GM23338 (cell line): ENCODE results near the gene DNAJB13. TPM values are rescaled to one million over a fixed set of nuclear protein-coding genes. Genes with fewer than 3 reads are reported as not detected.

Experiments used
- ATAC-seq: fragments of 200-7000 bp; cut with Tn5 transposase; 3 replicates; pipeline ENCODE4 v1.9.1; 2020
- DNase-seq: peaks from one replicate; pipeline ENCODE4 v3.0.0-alpha.2; 2015; ENCODE audit warnings: low spot score
- H2AFZ ChIP-seq: fragments of 200-600 bp; sonication (generic); 2 replicates; pipeline ENCODE4 v1.8.0; 2016; ENCODE audit warnings: antibody characterized with exemption, mild to moderate bottlenecking, moderate library complexity
- H3F3A ChIP-seq: fragments of 200-600 bp; sonication (generic); replicated peaks from 2 replicates; pipeline ENCODE4 v1.8.0; 2017; ENCODE audit warnings: antibody characterized with exemption, mixed run types, low read depth
- H3K27ac ChIP-seq: fragments of 200-600 bp; sonication (generic); 2 replicates; pipeline ENCODE4 v1.6.1; 2016; ENCODE audit warnings: low read depth
- H3K27me3 ChIP-seq: fragments of 200-600 bp; sonication (generic); 2 replicates; pipeline ENCODE4 v1.8.0; 2016; ENCODE audit warnings: mild to moderate bottlenecking, mixed run types, moderate library complexity; ENCODE audit not compliant: insufficient read depth
- H3K36me3 ChIP-seq: fragments of 200-600 bp; sonication (generic); 2 replicates; pipeline ENCODE4 v1.8.0; 2016; ENCODE audit warnings: mild to moderate bottlenecking; ENCODE audit not compliant: insufficient read depth
- H3K4me1 ChIP-seq: fragments of 200-600 bp; sonication (generic); 2 replicates; pipeline ENCODE4 v1.8.0; 2016; ENCODE audit warnings: mild to moderate bottlenecking, moderate library complexity; ENCODE audit not compliant: insufficient read depth
- H3K4me2 ChIP-seq: fragments of 200-600 bp; sonication (generic); 2 replicates; pipeline ENCODE4 v1.7.1; 2017; ENCODE audit warnings: mixed run types
- H3K4me3 ChIP-seq: fragments of 200-600 bp; sonication (generic); 2 replicates; pipeline ENCODE4 v1.6.1; 2016; ENCODE audit warnings: mixed run types
- H3K79me2 ChIP-seq: fragments of 200-600 bp; sonication (generic); replicated peaks from 2 replicates; pipeline ENCODE4 v1.8.0; 2017; ENCODE audit warnings: mild to moderate bottlenecking; ENCODE audit not compliant: insufficient read depth
- H3K9me2 ChIP-seq: fragments of 200-600 bp; sonication (generic); 2 replicates; pipeline ENCODE4 v1.8.0; 2017; ENCODE audit not compliant: insufficient read depth
- H4K20me1 ChIP-seq: fragments of 200-600 bp; sonication (generic); replicated peaks from 2 replicates; pipeline ENCODE4 v1.8.0; 2017; ENCODE audit warnings: mild to moderate bottlenecking; ENCODE audit not compliant: insufficient read depth
- H3K27ac Mint-ChIP-seq: 2 replicates; pipeline ENCODE4 v1.8.0; 2020; ENCODE audit warnings: inconsistent platforms, mild to moderate bottlenecking, moderate library complexity, mixed read lengths
- H3K27me3 Mint-ChIP-seq: 3 replicates; pipeline ENCODE4 v1.8.0; 2022; ENCODE audit warnings: low read depth, mild to moderate bottlenecking, moderate library complexity, mixed read lengths, inconsistent platforms; ENCODE audit not compliant: insufficient read depth, poor library complexity
- H3K36me3 Mint-ChIP-seq: 3 replicates; pipeline ENCODE4 v1.8.0; 2021; ENCODE audit warnings: low read depth, mild to moderate bottlenecking, inconsistent platforms, moderate library complexity, mixed read lengths
- H3K4me1 Mint-ChIP-seq: 3 replicates; pipeline ENCODE4 v1.8.0; 2020; ENCODE audit warnings: mild to moderate bottlenecking, inconsistent platforms, mixed read lengths
- H3K4me3 Mint-ChIP-seq: 3 replicates; pipeline ENCODE4 v1.8.0; 2021; ENCODE audit warnings: moderate library complexity, mild to moderate bottlenecking, inconsistent platforms, mixed read lengths
- H3K9me3 Mint-ChIP-seq: 3 replicates; pipeline ENCODE4 v1.8.0; 2020; ENCODE audit warnings: moderate library complexity, mild to moderate bottlenecking, inconsistent platforms, mixed read lengths
- CREB1 ChIP-seq: fragments of 250-450 bp; sonication (Bioruptor Pico); IDR thresholded peaks from 2 replicates; pipeline ENCODE4 v1.5.0; 2020; ENCODE audit warnings: low read depth, mild to moderate bottlenecking, moderate library complexity
- EZH2 ChIP-seq: fragments of 200-600 bp; sonication (generic); IDR thresholded peaks from one replicate; pipeline ENCODE4 v1.8.0; 2017; ENCODE audit warnings: antibody characterized with exemption, mild to moderate bottlenecking, low read depth; ENCODE audit not compliant: unreplicated experiment
- EZH2phosphoT487 ChIP-seq: fragments of 200-600 bp; sonication (generic); IDR thresholded peaks from one replicate; pipeline ENCODE4 v1.8.1; 2018; ENCODE audit warnings: antibody characterized with exemption; ENCODE audit not compliant: unreplicated experiment
- JUNB ChIP-seq: IDR thresholded peaks from one replicate; pipeline ENCODE4 v1.6.1; 2016; ENCODE audit warnings: antibody characterized with exemption; ENCODE audit not compliant: unreplicated experiment
- NANOG ChIP-seq: IDR thresholded peaks from 2 replicates; pipeline ENCODE4 v1.6.1; 2016; ENCODE audit warnings: antibody characterized with exemption, borderline replicate concordance
- POLR2AphosphoS5 ChIP-seq: IDR thresholded peaks from 2 replicates; pipeline ENCODE4 v1.6.1; 2016; ENCODE audit warnings: antibody characterized with exemption, low read depth
- STAT1 ChIP-seq: IDR thresholded peaks from one replicate; pipeline ENCODE4 v1.6.1; 2016; ENCODE audit warnings: antibody characterized with exemption; ENCODE audit not compliant: unreplicated experiment
- ZNF114 ChIP-seq: fragments of 250-450 bp; sonication (Bioruptor Pico); IDR thresholded peaks from 2 replicates; pipeline ENCODE4 v1.5.0; 2020; ENCODE audit warnings: mild to moderate bottlenecking, moderate library complexity
- ZNF331 ChIP-seq: fragments of 250-450 bp; sonication (Bioruptor Pico); IDR thresholded peaks from 2 replicates; pipeline ENCODE4 v1.5.0; 2020; ENCODE audit warnings: low read depth, mild to moderate bottlenecking, moderate library complexity
- polyA plus RNA-seq: library from polyadenylated mRNA; unstranded; fragments of >200 nt; fragmentation: Nextera tagmentation; extraction: Ambion mirVana; gene quantifications from 2 replicates; pipeline ENCODE4 v1.2.1, GENCODE V29; 2016
- total RNA-seq: library from RNA; depleted of rRNA; stranded (reverse); fragments of >200 nt; shearing (Covaris generic); gene quantifications from 2 replicates; pipeline ENCODE4 v1.2.3, GENCODE V29; 2014
- TF ChIP-seq, protein P1 (sequence below): IDR thresholded peaks from one replicate; pipeline ENCODE4 v1.6.1; 2018; ENCODE audit warnings: antibody characterized with exemption; ENCODE audit not compliant: unreplicated experiment
- TF ChIP-seq, protein P2 (sequence below): IDR thresholded peaks from 2 replicates; pipeline ENCODE4 v1.6.1; 2016; ENCODE audit warnings: antibody characterized with exemption
- TF ChIP-seq, protein P3 (sequence below), 2 experiments: fragments of 200-600 bp in 1 of 2; sonication (generic) in 1 of 2; conservative IDR thresholded peaks; 2 replicates each; pipeline versions ENCODE4 v1.5.1 to v1.6.1; 2016 to 2017; ENCODE audit warnings: antibody characterized with exemption in 2 of 2, low read depth in 2 of 2, mild to moderate bottlenecking in 2 of 2, moderate library complexity in 1 of 2
- TF ChIP-seq, protein P4 (sequence below): fragments of 250-450 bp; sonication (Bioruptor Pico); IDR thresholded peaks from 2 replicates; pipeline ENCODE4 v1.5.0; 2020; ENCODE audit warnings: mild to moderate bottlenecking, moderate library complexity

DNAJB13 gene
- total and polyA plus RNA-seq, 2 experiments from 2014 or later = 0.14 to 0.32 TPM

DNA sequence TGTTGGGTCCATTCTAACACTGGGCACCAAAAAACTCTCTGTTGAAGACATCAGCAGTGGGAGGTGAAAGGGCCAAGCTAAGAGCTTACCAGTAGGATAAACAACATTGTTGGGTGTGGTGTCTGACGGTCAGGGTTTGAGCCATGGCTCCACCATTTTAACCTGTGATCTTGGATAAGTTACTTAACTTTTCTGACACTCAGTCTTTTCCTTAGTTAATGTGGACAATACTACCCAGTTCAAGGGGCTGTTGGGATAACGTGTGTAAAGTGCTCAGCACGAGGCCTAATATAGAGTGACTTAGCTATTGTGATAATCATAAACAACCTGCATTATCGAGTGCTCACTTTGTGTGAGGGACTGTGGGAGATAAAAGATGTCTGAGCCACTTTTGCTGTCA is 52.0 kb downstream of the DNAJB13 start:
- H3K9me3 Mint-ChIP-seq = no peaks in the 10 kb centered on the region
- H3K9me2 ChIP-seq = no peaks in the 10 kb centered on the region
- peaks cover 5% of the 10 kb centered on the region for H3K27me3 Mint-ChIP-seq
- H3K4me1 Mint-ChIP-seq = peaks cover 13% of the 10 kb centered on the region; the same call in 2 of the 3 replicates
- no peaks in the 10 kb centered on the region for H3K36me3 ChIP-seq
- H3K27ac ChIP-seq = no peak overlapping the region
- DNase-seq = no peak
- H2AFZ ChIP-seq = no peak overlapping the region
- no peaks in the 10 kb centered on the region for H3K4me1 ChIP-seq
- no peak overlapping the region for H3K4me2 ChIP-seq
- no peak overlapping the region for H3K4me3 Mint-ChIP-seq
- H3K79me2 ChIP-seq = no peaks in the 10 kb centered on the region
- TF ChIP-seq, protein P1, sequence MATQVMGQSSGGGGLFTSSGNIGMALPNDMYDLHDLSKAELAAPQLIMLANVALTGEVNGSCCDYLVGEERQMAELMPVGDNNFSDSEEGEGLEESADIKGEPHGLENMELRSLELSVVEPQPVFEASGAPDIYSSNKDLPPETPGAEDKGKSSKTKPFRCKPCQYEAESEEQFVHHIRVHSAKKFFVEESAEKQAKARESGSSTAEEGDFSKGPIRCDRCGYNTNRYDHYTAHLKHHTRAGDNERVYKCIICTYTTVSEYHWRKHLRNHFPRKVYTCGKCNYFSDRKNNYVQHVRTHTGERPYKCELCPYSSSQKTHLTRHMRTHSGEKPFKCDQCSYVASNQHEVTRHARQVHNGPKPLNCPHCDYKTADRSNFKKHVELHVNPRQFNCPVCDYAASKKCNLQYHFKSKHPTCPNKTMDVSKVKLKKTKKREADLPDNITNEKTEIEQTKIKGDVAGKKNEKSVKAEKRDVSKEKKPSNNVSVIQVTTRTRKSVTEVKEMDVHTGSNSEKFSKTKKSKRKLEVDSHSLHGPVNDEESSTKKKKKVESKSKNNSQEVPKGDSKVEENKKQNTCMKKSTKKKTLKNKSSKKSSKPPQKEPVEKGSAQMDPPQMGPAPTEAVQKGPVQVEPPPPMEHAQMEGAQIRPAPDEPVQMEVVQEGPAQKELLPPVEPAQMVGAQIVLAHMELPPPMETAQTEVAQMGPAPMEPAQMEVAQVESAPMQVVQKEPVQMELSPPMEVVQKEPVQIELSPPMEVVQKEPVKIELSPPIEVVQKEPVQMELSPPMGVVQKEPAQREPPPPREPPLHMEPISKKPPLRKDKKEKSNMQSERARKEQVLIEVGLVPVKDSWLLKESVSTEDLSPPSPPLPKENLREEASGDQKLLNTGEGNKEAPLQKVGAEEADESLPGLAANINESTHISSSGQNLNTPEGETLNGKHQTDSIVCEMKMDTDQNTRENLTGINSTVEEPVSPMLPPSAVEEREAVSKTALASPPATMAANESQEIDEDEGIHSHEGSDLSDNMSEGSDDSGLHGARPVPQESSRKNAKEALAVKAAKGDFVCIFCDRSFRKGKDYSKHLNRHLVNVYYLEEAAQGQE = no peak
- TF ChIP-seq, protein P2, sequence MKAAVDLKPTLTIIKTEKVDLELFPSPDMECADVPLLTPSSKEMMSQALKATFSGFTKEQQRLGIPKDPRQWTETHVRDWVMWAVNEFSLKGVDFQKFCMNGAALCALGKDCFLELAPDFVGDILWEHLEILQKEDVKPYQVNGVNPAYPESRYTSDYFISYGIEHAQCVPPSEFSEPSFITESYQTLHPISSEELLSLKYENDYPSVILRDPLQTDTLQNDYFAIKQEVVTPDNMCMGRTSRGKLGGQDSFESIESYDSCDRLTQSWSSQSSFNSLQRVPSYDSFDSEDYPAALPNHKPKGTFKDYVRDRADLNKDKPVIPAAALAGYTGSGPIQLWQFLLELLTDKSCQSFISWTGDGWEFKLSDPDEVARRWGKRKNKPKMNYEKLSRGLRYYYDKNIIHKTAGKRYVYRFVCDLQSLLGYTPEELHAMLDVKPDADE = no peak
- no peak for TF ChIP-seq STAT1
- TF ChIP-seq JUNB = no peak
- TF ChIP-seq, protein P3, sequence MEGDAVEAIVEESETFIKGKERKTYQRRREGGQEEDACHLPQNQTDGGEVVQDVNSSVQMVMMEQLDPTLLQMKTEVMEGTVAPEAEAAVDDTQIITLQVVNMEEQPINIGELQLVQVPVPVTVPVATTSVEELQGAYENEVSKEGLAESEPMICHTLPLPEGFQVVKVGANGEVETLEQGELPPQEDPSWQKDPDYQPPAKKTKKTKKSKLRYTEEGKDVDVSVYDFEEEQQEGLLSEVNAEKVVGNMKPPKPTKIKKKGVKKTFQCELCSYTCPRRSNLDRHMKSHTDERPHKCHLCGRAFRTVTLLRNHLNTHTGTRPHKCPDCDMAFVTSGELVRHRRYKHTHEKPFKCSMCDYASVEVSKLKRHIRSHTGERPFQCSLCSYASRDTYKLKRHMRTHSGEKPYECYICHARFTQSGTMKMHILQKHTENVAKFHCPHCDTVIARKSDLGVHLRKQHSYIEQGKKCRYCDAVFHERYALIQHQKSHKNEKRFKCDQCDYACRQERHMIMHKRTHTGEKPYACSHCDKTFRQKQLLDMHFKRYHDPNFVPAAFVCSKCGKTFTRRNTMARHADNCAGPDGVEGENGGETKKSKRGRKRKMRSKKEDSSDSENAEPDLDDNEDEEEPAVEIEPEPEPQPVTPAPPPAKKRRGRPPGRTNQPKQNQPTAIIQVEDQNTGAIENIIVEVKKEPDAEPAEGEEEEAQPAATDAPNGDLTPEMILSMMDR (conservative IDR thresholded peaks at IDR 0.05; ENCODE audit: low read depth in 2 of 2) = no peak
- no peak for TF ChIP-seq EZH2
- TF ChIP-seq ZNF114 (CRISPR knock-in tag) = no peak
- no peak for TF ChIP-seq CREB1 (CRISPR knock-in tag)
- no peak for TF ChIP-seq EZH2phosphoT487
- TF ChIP-seq NANOG = no peak
- no peak for TF ChIP-seq POLR2AphosphoS5
- TF ChIP-seq, protein P4, sequence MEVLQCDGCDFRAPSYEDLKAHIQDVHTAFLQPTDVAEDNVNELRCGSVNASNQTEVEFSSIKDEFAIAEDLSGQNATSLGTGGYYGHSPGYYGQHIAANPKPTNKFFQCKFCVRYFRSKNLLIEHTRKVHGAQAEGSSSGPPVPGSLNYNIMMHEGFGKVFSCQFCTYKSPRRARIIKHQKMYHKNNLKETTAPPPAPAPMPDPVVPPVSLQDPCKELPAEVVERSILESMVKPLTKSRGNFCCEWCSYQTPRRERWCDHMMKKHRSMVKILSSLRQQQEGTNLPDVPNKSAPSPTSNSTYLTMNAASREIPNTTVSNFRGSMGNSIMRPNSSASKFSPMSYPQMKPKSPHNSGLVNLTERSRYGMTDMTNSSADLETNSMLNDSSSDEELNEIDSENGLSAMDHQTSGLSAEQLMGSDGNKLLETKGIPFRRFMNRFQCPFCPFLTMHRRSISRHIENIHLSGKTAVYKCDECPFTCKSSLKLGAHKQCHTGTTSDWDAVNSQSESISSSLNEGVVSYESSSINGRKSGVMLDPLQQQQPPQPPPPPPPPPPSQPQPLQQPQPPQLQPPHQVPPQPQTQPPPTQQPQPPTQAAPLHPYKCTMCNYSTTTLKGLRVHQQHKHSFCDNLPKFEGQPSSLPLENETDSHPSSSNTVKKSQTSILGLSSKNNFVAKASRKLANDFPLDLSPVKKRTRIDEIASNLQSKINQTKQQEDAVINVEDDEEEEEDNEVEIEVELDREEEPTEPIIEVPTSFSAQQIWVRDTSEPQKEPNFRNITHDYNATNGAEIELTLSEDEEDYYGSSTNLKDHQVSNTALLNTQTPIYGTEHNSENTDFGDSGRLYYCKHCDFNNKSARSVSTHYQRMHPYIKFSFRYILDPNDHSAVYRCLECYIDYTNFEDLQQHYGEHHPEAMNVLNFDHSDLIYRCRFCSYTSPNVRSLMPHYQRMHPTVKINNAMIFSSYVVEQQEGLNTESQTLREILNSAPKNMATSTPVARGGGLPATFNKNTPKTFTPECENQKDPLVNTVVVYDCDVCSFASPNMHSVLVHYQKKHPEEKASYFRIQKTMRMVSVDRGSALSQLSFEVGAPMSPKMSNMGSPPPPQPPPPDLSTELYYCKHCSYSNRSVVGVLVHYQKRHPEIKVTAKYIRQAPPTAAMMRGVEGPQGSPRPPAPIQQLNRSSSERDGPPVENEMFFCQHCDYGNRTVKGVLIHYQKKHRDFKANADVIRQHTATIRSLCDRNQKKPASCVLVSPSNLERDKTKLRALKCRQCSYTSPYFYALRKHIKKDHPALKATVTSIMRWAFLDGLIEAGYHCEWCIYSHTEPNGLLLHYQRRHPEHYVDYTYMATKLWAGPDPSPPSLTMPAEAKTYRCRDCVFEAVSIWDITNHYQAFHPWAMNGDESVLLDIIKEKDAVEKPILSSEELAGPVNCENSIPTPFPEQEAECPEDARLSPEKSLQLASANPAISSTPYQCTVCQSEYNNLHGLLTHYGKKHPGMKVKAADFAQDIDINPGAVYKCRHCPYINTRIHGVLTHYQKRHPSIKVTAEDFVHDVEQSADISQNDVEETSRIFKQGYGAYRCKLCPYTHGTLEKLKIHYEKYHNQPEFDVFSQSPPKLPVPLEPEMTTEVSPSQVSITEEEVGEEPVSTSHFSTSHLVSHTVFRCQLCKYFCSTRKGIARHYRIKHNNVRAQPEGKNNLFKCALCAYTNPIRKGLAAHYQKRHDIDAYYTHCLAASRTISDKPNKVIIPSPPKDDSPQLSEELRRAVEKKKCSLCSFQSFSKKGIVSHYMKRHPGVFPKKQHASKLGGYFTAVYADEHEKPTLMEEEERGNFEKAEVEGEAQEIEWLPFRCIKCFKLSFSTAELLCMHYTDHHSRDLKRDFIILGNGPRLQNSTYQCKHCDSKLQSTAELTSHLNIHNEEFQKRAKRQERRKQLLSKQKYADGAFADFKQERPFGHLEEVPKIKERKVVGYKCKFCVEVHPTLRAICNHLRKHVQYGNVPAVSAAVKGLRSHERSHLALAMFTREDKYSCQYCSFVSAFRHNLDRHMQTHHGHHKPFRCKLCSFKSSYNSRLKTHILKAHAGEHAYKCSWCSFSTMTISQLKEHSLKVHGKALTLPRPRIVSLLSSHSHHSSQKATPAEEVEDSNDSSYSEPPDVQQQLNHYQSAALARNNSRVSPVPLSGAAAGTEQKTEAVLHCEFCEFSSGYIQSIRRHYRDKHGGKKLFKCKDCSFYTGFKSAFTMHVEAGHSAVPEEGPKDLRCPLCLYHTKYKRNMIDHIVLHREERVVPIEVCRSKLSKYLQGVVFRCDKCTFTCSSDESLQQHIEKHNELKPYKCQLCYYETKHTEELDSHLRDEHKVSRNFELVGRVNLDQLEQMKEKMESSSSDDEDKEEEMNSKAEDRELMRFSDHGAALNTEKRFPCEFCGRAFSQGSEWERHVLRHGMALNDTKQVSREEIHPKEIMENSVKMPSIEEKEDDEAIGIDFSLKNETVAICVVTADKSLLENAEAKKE (CRISPR knock-in tag) = no peak
- no peak for TF ChIP-seq ZNF331 (CRISPR knock-in tag)
- H3K27ac Mint-ChIP-seq = no peak overlapping the region
- no peaks in the 10 kb centered on the region for H4K20me1 ChIP-seq
- no peaks in the 10 kb centered on the region for H3K27me3 ChIP-seq
- H3K4me3 ChIP-seq = no peak overlapping the region
- ATAC-seq = no peak
- no peaks in the 10 kb centered on the region; the same call in 2 of the 3 replicates for H3K36me3 Mint-ChIP-seq
- H3F3A ChIP-seq = no peaks in the 10 kb centered on the region
